ENCODE data around the gene SPDYE17.
"Not testable (repeated sequence)": the region's sequence is repeated elsewhere in the genome, so short reads cannot be mapped to it uniquely, and the experiment has no call there.

GRCh38 chr7:76974793-76975579 lies 57.2 kb downstream of the SPDYE17 start:
- TF ChIP-seq RAD21 (IDR thresholded peaks at IDR 0.05; ENCODE audit: low read length); USF2 (IDR thresholded peaks at IDR 0.05; ENCODE audit: low read depth, low read length); FOS (IDR thresholded peaks at IDR 0.05; ENCODE audit: low read depth, low read length); CTCF (conservative IDR thresholded peaks at IDR 0.05; ENCODE audit: low read depth, low read length); POLR2A (IDR thresholded peaks at IDR 0.05; ENCODE audit: low read depth, low read length); SMC3 (IDR thresholded peaks at IDR 0.05; ENCODE audit: low read depth, low read length); CEBPB (IDR thresholded peaks at IDR 0.05; ENCODE audit: low read depth, low read length); BHLHE40 (IDR thresholded peaks at IDR 0.05; ENCODE audit: low read depth, low read length); NFE2L2 (IDR thresholded peaks at IDR 0.05; ENCODE audit: low read depth, low read length); MAFK (IDR thresholded peaks at IDR 0.05; ENCODE audit: low read depth, low read length): not testable (repeated sequence)

All from IMR-90 (cell line).